GM18870 (cell line): ENCODE measurements around the gene CXXC5.

ENCODE experiments used
- ATAC-seq: cut with Tn5 transposase; IDR thresholded peaks from one replicate; pipeline ENCODE4 v1.9.1; 2021; ENCODE audit warnings: moderate library complexity; ENCODE audit not compliant: unreplicated experiment

The CXXC5 gene

GRCh38 chr5:139690803-139691629 is 42.9 kb downstream of the CXXC5 start:
- ATAC-seq = no peak

DNA sequence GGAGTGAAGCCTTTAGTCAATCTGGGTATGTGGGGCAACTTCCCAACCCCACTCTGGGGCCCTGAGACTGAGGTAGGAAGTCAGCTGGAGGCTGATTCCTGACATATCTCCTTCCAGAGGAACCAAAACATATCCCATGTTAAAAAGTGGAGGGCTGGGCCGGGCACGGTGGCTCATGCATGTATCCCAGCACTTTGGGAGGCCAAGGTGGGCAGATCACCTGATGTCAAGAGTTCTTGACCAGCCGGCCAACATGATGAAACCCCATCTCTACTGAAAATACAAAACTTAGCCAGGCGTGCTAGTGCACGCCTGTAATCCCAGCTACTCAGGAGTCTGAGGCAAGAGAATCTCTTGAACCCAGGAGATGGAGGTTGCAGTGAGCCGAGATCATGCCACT is 44.0 kb downstream of the CXXC5 start:
- no peak for ATAC-seq

DNA sequence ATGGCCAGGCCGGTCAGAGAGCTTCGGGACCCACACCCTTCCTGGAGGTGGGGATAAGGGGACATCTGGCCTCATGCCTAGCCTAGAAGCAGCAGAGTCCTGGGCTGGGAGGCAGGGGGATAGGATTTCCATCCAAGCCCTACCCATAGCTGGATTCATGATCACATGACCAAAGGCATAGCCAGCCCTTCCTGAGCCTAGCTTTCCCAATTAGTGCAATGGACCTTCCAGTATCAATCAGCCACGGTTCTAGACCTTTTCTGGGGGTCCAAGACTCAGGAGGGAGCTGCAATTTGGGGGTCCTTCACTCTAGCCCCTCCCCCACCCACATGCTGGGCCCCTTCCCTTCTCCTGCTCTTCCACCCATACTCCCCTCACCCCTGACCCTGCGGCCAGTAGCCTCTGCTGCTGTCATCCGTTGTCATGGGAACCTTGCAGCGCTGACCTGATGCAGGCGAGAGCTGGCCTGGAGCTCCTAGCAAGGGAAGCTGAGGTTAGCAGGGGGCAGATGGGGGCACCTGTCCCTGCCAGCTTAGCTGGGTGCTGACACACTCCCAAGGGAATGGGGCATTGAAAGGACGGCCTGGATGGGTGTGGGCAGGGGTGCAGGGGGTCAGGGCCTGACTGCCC is 44.6 kb downstream of the CXXC5 start:
- ATAC-seq = no peak

DNA sequence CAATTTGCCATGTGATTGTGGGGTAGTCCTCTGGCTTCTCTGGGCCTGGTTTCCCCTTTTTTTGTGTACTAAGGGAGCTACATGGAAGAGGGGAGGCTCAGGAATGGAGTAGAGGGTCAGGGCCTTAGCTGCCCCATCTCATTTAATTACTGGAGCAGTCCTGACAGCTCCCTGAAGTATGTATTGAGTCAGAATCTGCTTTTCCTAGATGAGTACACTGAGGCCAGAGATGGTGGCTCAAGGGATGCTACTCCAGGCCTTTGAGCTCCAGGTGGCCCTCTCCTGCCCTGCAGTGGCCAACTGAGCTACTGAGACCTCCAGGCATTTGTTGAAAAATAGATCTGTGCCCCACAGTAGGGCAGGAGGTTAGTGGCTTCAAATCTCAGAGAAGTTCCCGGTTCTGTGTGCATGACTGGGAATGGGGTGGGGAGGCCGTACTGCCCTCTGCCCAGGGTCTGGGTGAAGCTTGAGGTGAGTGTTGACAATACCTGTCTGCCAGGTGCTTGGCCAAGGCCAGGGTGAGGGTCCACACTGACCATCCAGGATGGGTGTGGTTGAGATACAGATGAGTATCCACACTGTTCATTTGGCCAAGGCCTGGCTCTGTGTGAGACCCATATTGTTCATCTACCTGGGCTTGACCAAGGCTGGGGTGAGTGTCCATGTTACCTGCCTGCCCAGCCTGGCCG is 45.7 kb downstream of the CXXC5 start:
- no peak for ATAC-seq

DNA sequence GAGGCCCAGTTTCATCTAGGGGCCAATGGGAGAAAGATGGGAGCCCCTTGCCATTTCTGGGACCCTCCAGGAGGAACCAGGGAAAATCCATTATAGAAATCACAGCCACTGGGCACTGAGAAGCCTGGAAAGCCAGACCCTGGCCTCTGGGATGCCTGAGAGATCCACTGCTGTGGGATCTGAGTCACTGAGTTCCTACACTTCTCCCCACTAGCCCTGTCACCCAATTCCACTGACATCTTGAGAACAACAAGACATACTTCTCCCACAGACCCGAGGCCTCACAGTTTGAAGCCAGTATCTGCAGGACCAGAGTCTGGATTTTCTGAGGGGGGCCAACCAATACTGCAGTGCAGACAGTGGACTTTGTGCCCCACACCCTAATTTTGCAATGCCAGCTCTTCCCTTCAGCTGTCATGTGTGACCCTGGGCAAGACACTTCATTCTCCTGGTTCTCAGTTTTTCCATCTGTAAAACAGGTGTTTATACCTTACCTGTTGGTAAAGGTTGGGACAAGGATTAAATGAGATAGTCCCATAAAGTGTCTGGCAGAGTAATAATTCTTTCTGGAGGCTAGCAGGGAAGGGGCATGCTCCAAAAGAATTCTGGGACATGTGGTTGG is 46.5 kb downstream of the CXXC5 start:
- ATAC-seq = no peak

- ATAC-seq = no peak
Observed at GRCh38 chr5:139695178-139695573, 47.0 kb downstream of the CXXC5 start.

DNA sequence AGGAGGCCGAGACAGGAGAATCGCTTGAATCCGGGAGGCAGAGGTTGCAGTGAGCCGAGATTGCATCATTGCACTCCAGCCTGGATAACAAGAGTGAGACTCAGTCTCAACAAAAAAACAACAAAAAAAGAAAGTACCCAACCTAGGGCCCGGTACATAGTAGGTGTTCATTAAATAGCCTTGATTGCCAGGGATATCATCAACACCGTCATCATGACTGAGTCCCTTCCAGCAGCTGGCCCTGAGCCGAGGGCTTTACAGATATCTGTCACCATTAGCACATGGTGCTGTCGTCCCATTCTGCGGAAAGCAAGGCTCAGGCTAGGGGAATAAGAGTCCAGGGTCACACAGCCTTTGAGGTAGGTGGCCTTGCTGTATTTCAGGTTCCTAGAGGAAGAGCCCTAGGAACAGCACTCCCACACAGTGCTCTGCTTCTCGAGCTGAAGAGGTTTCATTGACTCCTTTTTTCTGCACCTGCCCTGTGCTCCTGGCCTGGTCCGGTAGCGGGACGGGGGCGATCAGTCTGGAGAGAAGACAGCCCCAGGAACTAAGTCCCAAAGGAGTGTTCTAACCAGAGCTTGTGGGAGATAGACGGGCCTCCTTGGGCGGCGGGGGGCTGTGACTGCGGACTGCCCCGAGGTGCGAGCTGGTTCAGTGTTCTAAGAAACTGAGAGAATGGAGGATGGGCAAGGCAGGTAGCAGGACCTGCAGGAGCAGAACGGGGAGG is 48.2 kb downstream of the CXXC5 start:
- ATAC-seq = no peak

GRCh38 chr5:139696894-139697658 is 48.9 kb downstream of the CXXC5 start:
- no peak for ATAC-seq

DNA sequence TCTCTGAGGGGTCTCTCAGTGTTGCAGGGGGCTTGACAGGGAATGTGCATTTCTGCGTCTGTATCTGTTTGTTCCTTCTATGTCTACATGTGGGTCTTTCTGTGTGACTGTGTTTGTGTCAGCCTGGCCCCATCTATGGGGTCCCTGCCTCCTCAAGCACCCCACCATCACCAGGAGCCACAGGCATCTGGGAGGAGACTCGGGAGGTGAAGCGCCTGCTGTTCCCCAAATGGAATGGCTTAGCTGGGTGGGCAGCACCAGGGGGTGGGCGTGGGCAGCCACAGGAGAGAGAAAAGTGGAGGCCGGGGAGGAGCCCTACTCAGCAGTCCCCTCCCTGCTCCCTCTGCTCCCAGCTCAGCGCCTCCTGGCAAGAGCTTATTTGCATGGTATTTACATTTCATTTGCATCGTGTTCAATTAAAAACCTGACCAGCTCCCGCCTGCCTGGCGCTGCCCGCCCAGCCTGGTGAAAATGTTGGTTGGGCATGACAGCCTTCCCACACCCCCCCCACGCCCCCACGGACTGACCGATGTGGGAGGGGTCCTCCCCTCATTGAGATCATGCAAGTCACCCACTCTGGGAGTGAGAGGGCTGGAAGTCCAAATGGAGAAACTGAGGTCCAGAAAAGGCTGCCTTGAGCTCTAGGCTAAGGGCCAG is 50.5 kb downstream of the CXXC5 start:
- no peak for ATAC-seq

DNA sequence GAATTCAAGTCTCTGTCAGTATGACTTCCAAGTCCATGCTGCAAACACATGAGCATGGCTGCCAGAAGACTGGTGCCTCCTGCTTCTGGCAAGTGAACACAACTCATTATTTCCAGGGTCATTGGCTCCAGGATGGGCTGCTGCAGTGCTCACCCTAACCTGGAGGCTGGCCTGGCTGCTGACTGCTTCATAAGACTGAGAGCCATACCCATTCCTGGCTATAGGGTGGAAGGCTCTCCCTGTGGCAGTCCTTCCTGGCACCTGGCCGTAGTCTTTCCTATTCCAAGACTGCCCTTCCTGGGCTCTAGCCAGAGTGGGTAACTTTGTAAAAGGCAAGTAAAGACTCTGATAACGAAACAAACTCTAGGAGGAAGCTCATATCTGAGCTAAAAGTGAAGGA is 51.2 kb downstream of the CXXC5 start:
- ATAC-seq = no peak

DNA sequence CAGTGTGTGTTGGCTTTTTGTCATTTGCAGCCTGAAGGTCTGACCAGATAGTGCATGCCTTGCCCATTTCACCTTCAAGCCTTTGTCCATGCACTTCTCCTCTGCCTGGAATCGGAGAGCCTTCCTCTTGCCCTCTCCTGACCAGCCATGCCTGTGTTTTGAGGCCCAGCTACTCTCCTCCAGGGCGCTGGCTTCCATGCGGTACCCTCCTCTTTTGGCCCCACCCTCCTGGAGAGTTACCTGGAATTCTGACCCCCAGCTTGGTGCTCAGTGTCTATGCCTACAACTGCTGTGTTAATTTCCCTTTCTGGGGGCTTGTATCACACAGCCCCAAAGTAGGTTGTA is 52.5 kb downstream of the CXXC5 start:
- ATAC-seq = no peak

DNA sequence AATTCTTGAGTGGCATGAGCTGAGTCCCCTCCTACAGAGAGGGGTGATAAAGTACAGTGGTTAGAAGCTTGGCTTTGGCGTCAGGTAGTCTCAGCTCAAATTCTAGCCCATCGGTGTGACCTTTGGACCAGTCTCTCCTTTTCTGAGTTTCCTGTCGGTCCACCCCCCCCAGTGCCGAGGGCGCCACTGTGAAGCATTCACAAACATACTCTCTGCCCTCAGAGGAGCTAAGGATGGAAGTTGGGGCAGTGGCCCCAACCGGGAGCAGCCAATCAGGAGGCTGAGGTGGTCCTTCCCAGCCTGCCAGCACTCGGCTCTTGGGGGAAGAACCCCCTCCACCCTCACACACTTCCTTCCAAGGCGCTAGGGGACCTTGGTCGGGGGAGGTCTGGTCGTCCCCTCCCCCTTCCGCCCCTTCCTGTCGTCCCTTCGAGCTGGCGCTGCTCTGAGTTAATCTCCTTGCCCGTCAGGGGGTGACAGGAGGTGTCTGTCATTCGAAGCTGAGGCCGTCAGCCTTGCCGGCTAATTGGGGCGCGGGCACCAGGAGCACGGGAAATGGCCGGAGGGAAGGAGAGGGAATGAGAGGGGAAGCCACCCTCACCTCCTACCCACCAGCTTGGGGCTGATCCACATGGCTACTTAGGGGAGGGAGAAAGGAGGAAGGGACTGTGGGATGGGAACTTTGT is 53.0 kb downstream of the CXXC5 start:
- ATAC-seq = peak; percentile 41

- ATAC-seq = no peak
Observed at GRCh38 chr5:139702548-139702947, 54.4 kb downstream of the CXXC5 start.

DNA sequence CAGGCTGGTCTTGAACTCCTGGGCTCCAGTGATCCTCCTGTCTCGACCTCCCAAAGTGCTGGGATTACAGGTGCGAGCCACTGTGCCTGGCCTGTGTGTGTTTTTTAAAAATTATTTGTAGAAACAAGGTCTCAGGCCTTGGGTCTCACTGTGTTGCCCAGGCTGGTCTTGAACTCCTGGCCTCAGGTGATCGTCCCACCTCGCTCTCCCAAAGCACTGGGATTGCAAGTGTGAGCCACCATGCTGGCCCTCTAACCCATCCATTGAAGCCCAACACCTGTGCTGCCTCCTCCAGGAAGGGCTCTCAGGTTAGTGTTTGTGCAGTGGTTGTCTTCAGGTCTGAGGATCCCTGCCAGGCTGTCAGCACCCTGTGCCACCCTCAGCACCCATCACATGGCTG is 56.6 kb downstream of the CXXC5 start:
- ATAC-seq = no peak

DNA sequence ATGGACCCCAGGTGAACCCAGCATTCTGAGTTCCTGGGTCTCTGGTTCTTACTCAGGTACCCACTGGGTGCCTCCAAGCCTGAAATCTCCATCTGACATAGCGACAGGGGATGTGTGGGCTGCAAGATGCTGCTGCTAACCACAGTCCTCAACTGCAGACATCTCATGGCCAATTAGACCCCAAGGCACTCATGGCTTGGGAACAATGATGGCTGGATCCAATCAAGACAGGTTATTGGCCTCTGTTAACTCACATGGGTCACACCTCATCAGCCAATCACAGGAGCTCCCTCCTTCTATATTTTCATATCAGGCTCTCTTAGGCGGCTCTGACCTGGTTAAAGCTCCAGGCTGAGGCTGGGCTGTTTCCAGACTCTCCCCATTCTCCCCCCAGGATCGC is 57.0 kb downstream of the CXXC5 start:
- ATAC-seq = no peak

GRCh38 chr5:139705655-139706587 is 57.8 kb downstream of the CXXC5 start:
- no peak for ATAC-seq

DNA sequence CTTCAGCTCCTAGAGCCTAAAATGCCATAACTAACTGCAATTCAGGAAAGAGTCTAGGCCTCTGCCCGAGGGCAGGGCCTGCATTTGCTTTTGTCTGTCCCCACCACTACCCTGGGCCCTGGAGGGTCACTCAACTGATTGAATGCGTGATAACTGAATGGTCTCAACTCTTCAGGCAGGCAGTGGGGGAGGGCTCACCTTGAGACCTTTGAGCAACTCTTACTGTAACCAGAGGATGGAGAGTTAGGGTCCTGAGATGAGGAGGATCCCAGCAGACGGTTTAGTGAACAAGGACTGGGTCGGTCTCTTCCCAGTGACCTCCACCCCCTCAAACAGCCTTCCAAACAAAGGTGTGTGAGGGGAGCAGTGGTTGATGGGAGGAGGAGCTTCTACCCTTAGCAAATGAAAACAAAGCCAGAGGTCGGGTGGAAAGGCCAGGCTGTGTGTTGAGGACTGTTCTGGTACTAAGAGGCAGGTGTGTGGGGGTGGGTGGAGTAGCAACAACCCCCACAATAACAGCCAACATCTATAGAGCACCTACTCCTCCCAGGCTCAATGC is 59.4 kb downstream of the CXXC5 start:
- no peak for ATAC-seq

DNA sequence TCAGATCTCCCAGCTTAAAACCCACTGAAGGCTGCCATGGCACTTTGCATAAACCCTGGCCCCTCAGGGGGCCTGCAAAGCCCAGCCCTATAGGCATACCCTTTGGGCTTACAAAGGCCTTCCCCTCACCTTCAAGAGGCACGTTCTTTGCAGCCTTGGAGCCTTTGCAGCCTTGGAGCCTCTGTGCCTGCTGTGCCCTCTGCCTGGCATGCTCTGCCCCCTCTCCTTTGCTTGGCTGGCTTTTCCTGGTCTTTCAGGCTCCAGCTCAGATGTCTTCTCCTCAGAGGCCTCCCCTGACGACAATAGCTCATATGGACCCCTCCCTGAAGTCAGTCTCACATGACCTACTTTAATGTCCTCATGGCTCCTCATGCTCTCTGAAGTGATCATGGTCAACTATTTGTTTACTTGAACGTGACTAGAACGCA is 60.3 kb downstream of the CXXC5 start:
- ATAC-seq = no peak
